Activated CD4-positive, alpha-beta T cell treated with anti-CD3 and anti-CD28 coated beads, Interleukin-2, amount 10 ng/mL, durations not matched to agents 24 days and 14 days (primary cell): Measurements from ENCODE around the gene TBC1D20. TPM values are rescaled to one million over a fixed set of nuclear protein-coding genes. Genes with fewer than 3 reads are reported as not detected.

ENCODE experiments used
- DNase-seq: peaks from one replicate; pipeline ENCODE4 v3.0.0; 2022
- H3K27ac Mint-ChIP-seq: one replicate; pipeline ENCODE4 v1.8.0; 2022; ENCODE audit warnings: mild to moderate bottlenecking, mixed read lengths
- H3K27me3 Mint-ChIP-seq: one replicate; pipeline ENCODE4 v1.8.0; 2022; ENCODE audit warnings: mixed read lengths
- H3K36me3 Mint-ChIP-seq: one replicate; pipeline ENCODE4 v1.8.0; 2022; ENCODE audit warnings: low read depth, mild to moderate bottlenecking, mixed read lengths
- H3K4me1 Mint-ChIP-seq: one replicate; pipeline ENCODE4 v1.8.0; 2021; ENCODE audit warnings: mixed read lengths
- H3K4me3 Mint-ChIP-seq: one replicate; pipeline ENCODE4 v1.8.0; 2022; ENCODE audit warnings: mild to moderate bottlenecking, moderate library complexity, mixed read lengths
- H3K9me3 Mint-ChIP-seq: one replicate; pipeline ENCODE4 v1.8.0; 2021; ENCODE audit warnings: mixed read lengths
- intact Hi-C: fragments of 100-400 bp; cut with micrococcal nuclease; formaldehyde crosslinking; loops from one replicate; pipeline ENCODE4 v1.15.1; 2023
- total RNA-seq: library from RNA; stranded (reverse); gene quantifications from 2 replicates; pipeline ENCODE4 v1.2.3, GENCODE V29; 2022

TBC1D20 gene
- total RNA-seq, 1 donor from 2014 or later = 35.4 TPM

DNA sequence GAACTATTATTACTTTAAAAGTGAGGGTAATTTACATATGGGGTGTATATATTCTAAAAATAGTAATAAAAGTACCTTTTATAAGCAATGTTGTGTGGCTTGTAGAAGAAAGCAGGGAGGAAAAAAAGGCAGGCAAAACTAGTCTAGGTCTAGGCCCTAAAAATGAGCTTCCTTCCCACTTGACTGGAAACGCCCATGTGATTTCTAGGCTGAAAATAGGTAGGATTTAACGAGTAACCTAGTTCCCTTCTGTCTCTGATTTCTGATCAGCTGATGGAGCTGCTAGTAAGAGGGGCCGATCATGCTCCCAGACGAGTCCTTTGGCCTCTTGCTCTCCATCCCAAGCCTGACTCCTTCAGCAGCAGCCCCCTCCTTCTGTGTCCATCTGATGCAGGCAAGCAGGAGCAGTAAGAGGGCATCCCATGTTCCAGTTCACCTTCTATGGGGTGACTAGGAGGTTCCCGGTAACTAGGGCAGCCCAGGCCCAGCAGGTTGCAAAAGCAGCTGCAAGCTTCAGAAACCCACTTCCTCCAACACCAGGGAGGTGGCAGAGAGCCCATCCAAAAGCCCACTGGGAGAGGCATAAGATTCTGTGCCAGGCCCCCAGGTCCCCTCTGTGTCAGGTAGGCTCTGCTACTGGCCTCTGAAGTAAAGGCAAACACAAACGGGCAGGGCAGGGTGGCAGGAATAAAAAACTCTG, 24.4 kb downstream of the TBC1D20 start:
- peaks cover 87% of the 10 kb centered on the region for H3K36me3 Mint-ChIP-seq

DNA sequence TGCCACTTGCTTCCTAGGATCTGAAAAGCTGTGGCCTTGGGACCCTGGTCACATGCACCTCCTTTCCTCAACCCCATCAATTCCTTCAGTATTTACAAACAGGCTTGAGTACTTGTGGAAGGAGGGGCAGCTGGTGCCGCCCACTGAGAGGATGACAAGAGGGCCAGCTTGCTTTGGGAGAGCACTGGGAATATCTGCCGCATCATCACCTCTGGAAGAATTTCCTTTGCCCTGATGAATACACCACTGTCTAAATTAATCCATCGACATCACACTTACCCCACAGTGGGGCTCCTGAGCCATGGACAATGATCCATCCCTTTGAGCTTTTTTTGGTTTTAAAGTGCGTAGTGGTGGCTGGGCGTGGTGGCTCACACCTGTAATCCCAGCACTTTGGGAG, 25.9 kb downstream of the TBC1D20 start:
- Mint-ChIP-seq H3K4me3 (no peak overlapping the region), H3K4me1 (peaks cover 74% of the 10 kb centered on the region), H3K36me3 (peaks cover 80% of the 10 kb centered on the region), H3K27ac (no peak overlapping the region), H3K9me3 (no peaks in the 10 kb centered on the region), H3K27me3 (no peaks in the 10 kb centered on the region)
- no peak for DNase-seq
- intact Hi-C loops = no loop called here

More for the DNA sequence above, 24.4 kb downstream of the TBC1D20 start:
- Mint-ChIP-seq H3K27ac (peak overlapping the region; percentile 86), H3K9me3 (no peaks in the 10 kb centered on the region), H3K4me3 (peak overlapping the region; percentile 80), H3K4me1 (peaks cover 68% of the 10 kb centered on the region), H3K27me3 (no peaks in the 10 kb centered on the region)
- no peak for DNase-seq
- intact Hi-C loops = no loop called here

DNA sequence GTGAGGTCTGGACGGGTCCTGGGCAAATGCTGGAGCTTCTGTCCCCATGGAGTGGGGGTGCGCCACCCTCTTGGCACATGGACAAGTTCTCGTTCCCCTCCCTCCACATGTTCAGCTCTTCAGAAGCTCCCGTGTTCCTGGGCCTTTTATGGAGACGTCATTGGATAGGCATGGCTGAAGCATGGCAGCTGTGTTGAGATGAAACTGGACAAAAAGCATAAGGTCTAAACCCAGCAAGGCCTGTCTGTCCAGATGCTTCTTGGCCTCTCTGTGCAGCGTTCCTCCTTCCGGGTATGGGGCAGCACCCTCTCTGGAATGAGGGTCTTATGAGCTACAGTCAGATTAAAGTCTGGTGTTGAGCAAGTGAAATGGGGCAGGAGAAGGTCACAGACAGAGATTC, 26.8 kb downstream of the TBC1D20 start:
- peak overlapping the region; percentile 48 for H3K4me3 Mint-ChIP-seq
- H3K27me3 Mint-ChIP-seq = no peaks in the 10 kb centered on the region
- no peaks in the 10 kb centered on the region for H3K9me3 Mint-ChIP-seq
- H3K27ac Mint-ChIP-seq = peak overlapping the region; percentile 97
- H3K36me3 Mint-ChIP-seq = peaks cover 80% of the 10 kb centered on the region
- no peak for DNase-seq
- intact Hi-C loops = no loop called here
- peaks cover 78% of the 10 kb centered on the region for H3K4me1 Mint-ChIP-seq

DNA sequence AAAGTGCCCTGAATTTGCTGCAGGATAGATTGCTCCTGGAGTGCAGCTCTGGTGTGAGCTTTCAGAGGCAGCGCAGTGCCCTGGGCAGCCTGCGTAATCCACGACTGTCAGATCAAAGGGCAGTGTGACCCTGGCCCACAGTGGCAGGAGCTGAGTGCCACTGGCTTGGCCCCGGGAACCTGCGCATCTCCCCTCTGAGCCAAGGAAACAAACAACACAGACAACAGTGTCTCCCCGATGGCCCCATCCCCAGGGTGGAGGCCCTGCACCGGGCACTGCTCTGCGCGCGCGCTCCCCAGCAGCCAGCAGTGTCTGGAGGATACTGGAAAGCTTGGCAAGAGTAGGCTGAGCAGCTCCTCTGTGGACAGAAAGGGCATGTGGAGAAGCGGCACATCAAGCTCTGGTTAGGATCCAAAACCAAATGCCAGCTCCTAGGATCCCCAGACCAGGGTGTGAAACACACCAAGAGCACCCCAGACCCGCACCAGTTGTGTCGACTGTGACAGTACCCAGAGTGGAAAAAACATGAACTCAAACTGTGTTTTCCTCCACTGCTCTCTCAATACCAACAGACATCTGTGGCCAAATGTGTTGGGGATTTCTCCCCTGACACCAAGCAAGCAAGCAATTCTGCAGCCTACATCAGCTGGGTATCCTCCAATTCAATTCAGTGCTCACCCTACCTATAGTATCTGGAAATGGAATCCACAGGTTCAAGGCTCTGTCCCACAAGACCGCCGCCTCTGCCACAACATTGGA, 27.5 kb downstream of the TBC1D20 start:
- H3K27ac Mint-ChIP-seq = peak overlapping the region; percentile 97
- H3K36me3 Mint-ChIP-seq = peaks cover 79% of the 10 kb centered on the region
- intact Hi-C loops = no loop called here

DNA sequence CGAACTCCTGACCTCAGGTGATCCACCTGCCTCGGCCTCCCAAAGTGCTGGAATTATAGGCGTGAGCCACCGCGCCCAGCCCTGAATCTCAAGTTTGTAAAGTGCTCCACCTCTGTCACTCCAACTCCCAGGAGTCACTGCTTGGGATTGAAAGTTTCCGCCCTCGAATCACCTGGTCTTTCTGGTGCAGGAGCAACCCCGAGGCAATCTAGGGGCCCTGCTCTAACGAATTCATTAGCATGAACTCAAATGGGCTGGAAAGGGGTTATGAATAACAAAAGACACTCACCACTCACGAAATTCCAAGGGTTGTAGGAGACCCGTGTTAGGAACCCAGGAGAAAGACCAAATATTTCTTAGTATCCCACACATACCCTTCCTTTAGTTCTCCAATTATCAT, 28.1 kb downstream of the TBC1D20 start:
- intact Hi-C loops = no loop called here
- Mint-ChIP-seq H3K4me3 (peak overlapping the region; percentile 78), H3K4me1 (peaks cover 73% of the 10 kb centered on the region), H3K9me3 (no peaks in the 10 kb centered on the region), H3K27ac (peak overlapping the region; percentile 97), H3K27me3 (no peaks in the 10 kb centered on the region), H3K36me3 (peaks cover 77% of the 10 kb centered on the region)
- no peak for DNase-seq

More for the DNA sequence above, 27.5 kb downstream of the TBC1D20 start:
- H3K9me3 Mint-ChIP-seq = no peaks in the 10 kb centered on the region
- DNase-seq = no peak
- H3K4me3 Mint-ChIP-seq = peak overlapping the region; percentile 78
- peaks cover 78% of the 10 kb centered on the region for H3K4me1 Mint-ChIP-seq
- no peaks in the 10 kb centered on the region for H3K27me3 Mint-ChIP-seq

DNA sequence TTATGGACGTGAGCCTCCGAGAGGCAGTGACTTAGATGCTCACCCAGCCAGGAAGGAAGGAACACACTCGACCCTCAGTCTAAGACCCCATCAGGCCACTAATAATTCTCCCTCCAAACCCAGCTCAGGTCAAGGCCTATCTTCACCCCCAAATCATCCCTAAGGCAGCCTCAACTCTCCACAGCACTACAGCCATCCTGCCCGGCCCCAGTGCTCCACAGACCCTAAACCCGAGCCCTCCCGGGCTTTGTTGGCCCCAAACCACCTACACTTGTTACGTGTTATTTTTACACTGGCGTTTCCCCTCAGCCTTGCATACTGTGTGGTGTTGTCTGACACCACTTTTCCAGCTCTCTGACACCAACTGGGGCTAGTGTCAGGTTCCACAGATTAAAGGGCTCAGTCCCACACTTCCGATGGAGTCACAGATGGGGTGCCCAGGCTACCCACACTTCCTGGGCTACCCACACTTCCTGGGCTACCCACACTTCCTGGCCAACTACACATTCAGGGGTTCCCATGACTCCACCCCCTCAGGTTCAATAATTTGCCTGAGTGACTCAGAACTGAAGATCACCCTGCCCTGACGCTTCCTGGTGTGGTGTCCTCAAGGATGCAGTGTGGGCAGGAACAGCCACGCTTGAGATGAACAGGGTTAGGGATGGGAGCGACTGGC, 28.9 kb downstream of the TBC1D20 start:
- H3K36me3 Mint-ChIP-seq = peaks cover 75% of the 10 kb centered on the region
- peak overlapping the region; percentile 97 for H3K27ac Mint-ChIP-seq
- peak overlapping the region; percentile 78 for H3K4me3 Mint-ChIP-seq
- no peaks in the 10 kb centered on the region for H3K9me3 Mint-ChIP-seq
- H3K4me1 Mint-ChIP-seq = peaks cover 65% of the 10 kb centered on the region
- intact Hi-C loops = loop anchor here (1.0 to 2.0 kb wide), 5 partner anchors 25 to 79 kb away; partner anchors contain the start of genes RBCK1 and TBC1D20
- peak; percentile 87 for DNase-seq
- H3K27me3 Mint-ChIP-seq = no peaks in the 10 kb centered on the region

DNA sequence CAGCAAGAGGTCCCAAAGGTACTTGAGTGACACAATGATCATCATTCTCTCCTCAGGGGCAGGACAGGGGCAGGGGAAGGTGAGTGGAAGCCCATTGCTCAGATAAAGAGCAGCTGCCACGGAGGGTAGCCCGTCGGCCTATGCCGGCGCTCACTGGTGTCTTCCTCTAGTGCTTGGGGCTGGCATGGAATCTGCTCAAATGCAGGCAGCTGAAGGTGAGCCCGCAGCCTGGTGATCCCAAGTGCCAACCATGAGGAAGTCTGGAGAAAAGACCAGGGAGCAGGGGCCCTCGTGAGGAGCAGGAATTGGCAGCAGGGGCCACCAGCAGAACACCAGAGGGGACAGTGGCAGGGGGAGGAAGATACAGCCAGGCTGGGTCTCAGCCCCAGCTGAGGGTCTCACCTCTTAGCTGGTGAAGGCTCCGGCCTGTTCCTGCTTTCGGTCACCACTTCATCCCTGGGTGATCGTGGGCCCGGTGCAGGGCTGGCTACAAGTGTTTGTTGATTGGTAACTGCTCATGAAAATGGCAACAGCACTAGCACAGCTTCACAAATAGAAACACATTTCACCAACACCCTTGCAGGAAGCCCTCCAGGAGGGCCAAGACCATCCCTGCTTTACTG, 29.5 kb downstream of the TBC1D20 start:
- H3K36me3 Mint-ChIP-seq = peaks cover 75% of the 10 kb centered on the region
- no peaks in the 10 kb centered on the region for H3K9me3 Mint-ChIP-seq
- no peak for DNase-seq
- H3K27me3 Mint-ChIP-seq = no peaks in the 10 kb centered on the region
- intact Hi-C loops = loop anchor here (1.0 to 2.0 kb wide), 5 partner anchors 24 to 78 kb away; partner anchors contain the start of genes RBCK1 and TBC1D20
- peak overlapping the region; percentile 78 for H3K4me3 Mint-ChIP-seq
- H3K4me1 Mint-ChIP-seq = peaks cover 60% of the 10 kb centered on the region
- peak overlapping the region; percentile 97 for H3K27ac Mint-ChIP-seq

DNA sequence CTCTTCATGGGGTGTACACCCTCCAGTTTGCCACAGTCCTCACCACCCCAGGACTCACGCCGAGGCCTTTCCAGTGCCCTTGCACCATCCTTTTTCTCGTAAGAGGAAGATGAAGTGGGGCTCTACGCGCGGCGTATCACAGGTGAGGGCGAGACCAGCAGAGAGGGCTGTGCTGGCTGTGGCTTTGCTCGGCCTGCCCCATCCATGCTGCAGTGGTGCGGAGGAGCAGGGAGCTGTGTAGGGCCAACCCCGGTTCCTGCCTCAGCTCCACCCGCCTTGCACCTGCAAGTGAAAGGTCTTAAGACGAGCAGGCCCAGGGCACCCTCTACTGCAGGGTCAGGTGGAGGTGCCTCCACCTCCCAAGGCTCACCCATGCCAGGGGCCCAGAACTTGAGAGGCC, 30.1 kb downstream of the TBC1D20 start:
- DNase-seq = no peak
- intact Hi-C loops = loop anchor here (2.0 kb wide), 3 partner anchors 47 to 77 kb away; no protein-coding TSS in a partner anchor
- no peaks in the 10 kb centered on the region for H3K9me3 Mint-ChIP-seq
- peak overlapping the region; percentile 78 for H3K4me3 Mint-ChIP-seq
- H3K27me3 Mint-ChIP-seq = no peaks in the 10 kb centered on the region
- H3K27ac Mint-ChIP-seq = peak overlapping the region; percentile 97
- H3K36me3 Mint-ChIP-seq = peaks cover 76% of the 10 kb centered on the region
- H3K4me1 Mint-ChIP-seq = peaks cover 60% of the 10 kb centered on the region

DNA sequence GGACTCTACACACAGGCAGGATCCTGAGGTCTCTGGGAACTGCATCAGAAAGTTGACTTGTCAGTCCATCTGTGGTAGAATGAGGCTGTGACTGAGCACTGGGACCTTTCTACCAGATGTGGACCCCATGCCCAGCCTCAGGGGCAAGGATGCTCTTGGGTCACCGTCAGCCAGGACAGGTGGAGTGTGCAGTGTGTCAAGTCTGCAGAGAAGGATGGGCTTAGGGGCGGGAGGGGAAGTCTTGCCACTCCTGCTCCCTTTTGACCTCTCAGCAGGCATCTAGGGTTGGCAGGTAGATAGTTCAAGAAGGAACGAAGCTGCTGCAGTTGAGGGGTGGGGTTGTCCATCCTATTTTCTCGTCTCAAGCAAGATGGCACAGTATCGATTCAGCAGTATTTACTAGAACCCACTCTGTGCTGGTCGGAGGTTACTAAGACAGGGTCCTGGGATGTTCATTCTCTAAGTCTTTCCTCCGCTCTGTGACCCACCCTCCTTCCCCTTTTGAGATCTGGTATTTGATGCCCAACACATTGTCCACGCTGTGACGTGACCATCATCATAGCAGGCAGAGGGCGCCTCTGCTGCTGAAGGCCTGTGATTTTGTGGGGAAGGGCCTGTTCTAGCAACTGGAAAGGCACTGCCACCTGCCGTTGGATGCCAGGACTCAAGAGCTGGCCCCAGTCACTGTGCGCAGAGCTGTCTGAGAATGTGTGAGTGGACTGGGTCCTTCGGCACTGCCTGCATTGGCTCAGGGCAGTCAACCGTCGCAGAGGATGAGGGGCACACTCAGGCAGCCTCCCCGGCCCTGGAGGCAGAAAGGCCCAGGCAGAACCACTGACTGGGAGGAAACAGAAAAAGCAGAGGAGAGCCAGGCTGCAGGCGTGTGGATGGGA, 31.1 kb downstream of the TBC1D20 start:
- intact Hi-C loops = no loop called here
- Mint-ChIP-seq H3K9me3 (no peaks in the 10 kb centered on the region), H3K4me1 (peaks cover 62% of the 10 kb centered on the region), H3K4me3 (peak overlapping the region; percentile 70), H3K27me3 (no peaks in the 10 kb centered on the region), H3K27ac (peak overlapping the region; percentile 97), H3K36me3 (peaks cover 76% of the 10 kb centered on the region)
- peak; percentile 75 for DNase-seq

DNA sequence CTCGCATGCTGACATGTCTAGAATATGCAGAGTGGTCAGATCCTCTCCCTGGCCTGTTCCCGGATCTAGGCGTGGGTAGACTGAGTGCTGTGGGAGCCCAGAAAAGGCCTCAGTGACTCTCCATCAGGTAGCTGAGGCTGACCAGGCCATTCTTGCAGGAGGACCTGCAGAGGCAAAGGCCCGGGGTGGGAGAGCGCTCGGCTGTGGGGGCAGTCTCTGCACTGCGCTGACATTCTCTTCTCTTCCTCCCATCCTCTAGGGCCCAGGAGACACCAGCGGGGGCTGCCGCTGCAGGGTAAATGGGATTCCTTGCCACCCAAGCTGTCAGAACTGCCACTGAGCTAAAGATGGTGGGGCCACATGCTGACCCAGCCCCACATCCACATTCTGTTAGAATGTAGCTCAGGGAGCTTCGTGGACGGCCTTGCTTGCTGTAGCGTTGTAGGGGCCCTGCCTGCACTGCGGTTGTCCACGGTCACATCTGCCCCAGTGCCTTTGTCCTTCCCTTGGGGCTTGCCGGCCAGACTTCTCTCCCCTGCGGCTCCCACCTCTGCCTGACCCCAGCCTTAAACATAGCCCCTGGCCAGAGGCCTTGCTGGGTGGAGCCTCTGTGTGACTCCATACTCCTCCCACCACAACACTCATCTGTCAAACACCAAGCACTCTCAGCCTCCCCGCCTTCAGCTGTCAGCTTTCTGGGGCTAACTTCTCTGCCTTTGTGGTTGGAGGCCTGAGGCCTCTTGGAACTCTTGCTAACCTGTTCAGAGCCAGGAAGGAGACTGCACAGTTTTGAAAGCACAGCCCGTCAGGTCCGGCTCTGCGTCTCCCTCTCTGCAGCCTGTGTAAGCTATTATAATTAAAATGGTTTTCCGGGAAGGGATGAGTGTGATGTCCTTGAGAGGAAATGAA, 32.0 kb downstream of the TBC1D20 start:
- no peaks in the 10 kb centered on the region for H3K27me3 Mint-ChIP-seq
- peaks cover 57% of the 10 kb centered on the region for H3K4me1 Mint-ChIP-seq
- no peak for DNase-seq
- no peak overlapping the region for H3K4me3 Mint-ChIP-seq
- H3K9me3 Mint-ChIP-seq = no peaks in the 10 kb centered on the region
- H3K36me3 Mint-ChIP-seq = peaks cover 74% of the 10 kb centered on the region
- intact Hi-C loops = no loop called here
- peak overlapping the region; percentile 97 for H3K27ac Mint-ChIP-seq

DNA sequence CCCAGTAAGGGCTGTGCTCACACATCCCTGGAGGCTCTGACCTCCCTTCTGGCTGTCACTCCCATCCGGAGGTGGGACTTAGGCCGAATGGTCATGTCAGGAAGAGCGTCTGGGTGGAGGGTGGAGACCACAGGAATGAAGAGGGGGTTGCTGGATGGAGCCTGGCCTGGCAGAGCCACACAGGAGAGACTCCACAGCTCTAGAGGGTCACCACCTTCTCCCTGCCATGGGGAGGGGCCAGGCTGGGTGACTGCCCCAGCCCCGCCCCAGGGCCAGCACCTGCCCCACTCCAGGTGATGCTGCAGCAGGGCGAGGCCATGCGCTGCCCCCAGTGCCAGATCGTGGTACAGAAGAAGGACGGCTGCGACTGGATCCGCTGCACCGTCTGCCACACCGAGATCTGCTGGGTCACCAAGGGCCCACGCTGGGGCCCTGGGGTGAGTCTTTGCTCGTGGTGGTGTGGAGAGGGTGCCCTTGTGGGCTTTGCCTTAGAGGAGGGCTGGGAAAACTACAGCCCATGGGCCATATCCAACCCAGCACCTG, 33.6 kb downstream of the TBC1D20 start:
- H3K4me3 Mint-ChIP-seq = no peak overlapping the region
- H3K27ac Mint-ChIP-seq = peak overlapping the region; percentile 71
- no peaks in the 10 kb centered on the region for H3K9me3 Mint-ChIP-seq
- intact Hi-C loops = no loop called here
- DNase-seq = no peak
- peaks cover 50% of the 10 kb centered on the region for H3K4me1 Mint-ChIP-seq
- no peaks in the 10 kb centered on the region for H3K27me3 Mint-ChIP-seq
- peaks cover 73% of the 10 kb centered on the region for H3K36me3 Mint-ChIP-seq
